ENCODE results near the gene OR2V1.
"Not testable (repeated sequence)": the region's sequence is repeated elsewhere in the genome, so short reads cannot be mapped to it uniquely, and the experiment has no call there.

Gene OR2V1

GRCh38 chr5:181134259-181134658 lies 3.3 kb upstream of the OR2V1 start:
- CTCF ChIA-PET, result interaction anchor here (1.1 kb wide), 1 partner anchor 28 kb away, joined by 3 read pairs; no protein-coding TSS in a partner anchor

GRCh38 chr5:181133610-181134231 lies 2.8 kb upstream of the OR2V1 start:
- no peak for DNase-seq (ENCODE audit: extremely low spot score)
- POLR2A ChIA-PET, result no interaction called here
- TF ChIP-seq CTCF (IDR thresholded peaks at IDR 0.05; ENCODE audit: control extremely low read depth, extremely low read depth, low read depth, missing control alignments), result no peak
- CTCF ChIA-PET, result interaction anchor here (1.1 kb wide), 1 partner anchor 27 kb away, joined by 3 read pairs; no protein-coding TSS in a partner anchor

More at GRCh38 chr5:181134259-181134658, 3.3 kb upstream of the OR2V1 start:
- no peak for DNase-seq (ENCODE audit: extremely low spot score)
- POLR2A ChIA-PET, result no interaction called here
- no peak for TF ChIP-seq CTCF (IDR thresholded peaks at IDR 0.05; ENCODE audit: control extremely low read depth, extremely low read depth, low read depth, missing control alignments)

- ChIA-PET POLR2A (no interaction called here), CTCF (no interaction called here)
- TF ChIP-seq CTCF (IDR thresholded peaks at IDR 0.05; ENCODE audit: control extremely low read depth, extremely low read depth, low read depth, missing control alignments), result no peak
- no peak for DNase-seq (ENCODE audit: extremely low spot score)
Measured at GRCh38 chr5:181133083-181133482, 2.1 kb upstream of the OR2V1 start.

GRCh38 chr5:181131514-181131913 lies 545 bp upstream of the OR2V1 start:
- CTCF ChIA-PET, result no interaction called here
- DNase-seq (ENCODE audit: extremely low spot score), result no peak
- TF ChIP-seq CTCF (IDR thresholded peaks at IDR 0.05; ENCODE audit: control extremely low read depth, extremely low read depth, low read depth, missing control alignments), result no peak
- POLR2A ChIA-PET, result no interaction called here

- CTCF ChIA-PET; DNase-seq (ENCODE audit: extremely low spot score); POLR2A ChIA-PET: not testable (repeated sequence)
Measured at GRCh38 chr5:181130081-181130480, 888 bp downstream of the OR2V1 start.

GRCh38 chr5:181129601-181130000 lies 1.4 kb downstream of the OR2V1 start:
- ChIA-PET POLR2A (no interaction called here), CTCF (interaction anchor here (1.3 kb wide), 1 partner anchor 411 kb away, joined by 3 read pairs; no protein-coding TSS in a partner anchor)
- DNase-seq (ENCODE audit: extremely low spot score), result no peak
- no peak for TF ChIP-seq CTCF (IDR thresholded peaks at IDR 0.05; ENCODE audit: control extremely low read depth, extremely low read depth, low read depth, missing control alignments)

- TF ChIP-seq CTCF (IDR thresholded peaks at IDR 0.05; ENCODE audit: control extremely low read depth, extremely low read depth, low read depth, missing control alignments), result no peak
- ChIA-PET POLR2A (no interaction called here), CTCF (interaction anchor here (1.3 kb wide), 1 partner anchor 410 kb away, joined by 3 read pairs; no protein-coding TSS in a partner anchor)
- DNase-seq (ENCODE audit: extremely low spot score), result no peak
Measured at GRCh38 chr5:181127907-181128626, 2.9 kb downstream of the OR2V1 start.

Measured in GM10248 (cell line).